ENCODE results near the gene SLC43A3. TPM values are rescaled to one million over a fixed set of nuclear protein-coding genes. Genes with fewer than 3 reads are reported as not detected.
A peak's percentile ranks its signal among the peaks of the same experiment; 100 is the strongest.

The SLC43A3 gene
- total and polyA plus RNA-seq, 8 donors: 1.2 to 81.7 (median 12.7) TPM

- Histone ChIP-seq H3K4me1 (peaks cover 31 to 53% (median 40%) of the 10 kb centered on the region in 4 donors), H3K27me3 (no peaks in the 10 kb centered on the region), H3K4me3 (no peak overlapping the region), H3K9me3 (no peaks in the 10 kb centered on the region), H3K27ac (no peak overlapping the region), H3K36me3 (peaks cover 23 to 65% (median 54%) of the 10 kb centered on the region in 4 donors)
- DNase-seq: no peak
- TF ChIP-seq, protein P1, sequence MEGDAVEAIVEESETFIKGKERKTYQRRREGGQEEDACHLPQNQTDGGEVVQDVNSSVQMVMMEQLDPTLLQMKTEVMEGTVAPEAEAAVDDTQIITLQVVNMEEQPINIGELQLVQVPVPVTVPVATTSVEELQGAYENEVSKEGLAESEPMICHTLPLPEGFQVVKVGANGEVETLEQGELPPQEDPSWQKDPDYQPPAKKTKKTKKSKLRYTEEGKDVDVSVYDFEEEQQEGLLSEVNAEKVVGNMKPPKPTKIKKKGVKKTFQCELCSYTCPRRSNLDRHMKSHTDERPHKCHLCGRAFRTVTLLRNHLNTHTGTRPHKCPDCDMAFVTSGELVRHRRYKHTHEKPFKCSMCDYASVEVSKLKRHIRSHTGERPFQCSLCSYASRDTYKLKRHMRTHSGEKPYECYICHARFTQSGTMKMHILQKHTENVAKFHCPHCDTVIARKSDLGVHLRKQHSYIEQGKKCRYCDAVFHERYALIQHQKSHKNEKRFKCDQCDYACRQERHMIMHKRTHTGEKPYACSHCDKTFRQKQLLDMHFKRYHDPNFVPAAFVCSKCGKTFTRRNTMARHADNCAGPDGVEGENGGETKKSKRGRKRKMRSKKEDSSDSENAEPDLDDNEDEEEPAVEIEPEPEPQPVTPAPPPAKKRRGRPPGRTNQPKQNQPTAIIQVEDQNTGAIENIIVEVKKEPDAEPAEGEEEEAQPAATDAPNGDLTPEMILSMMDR (IDR thresholded peaks at IDR 0.05): no peak
- intact Hi-C loops (cut with DNase I; ENCODE audit: low total_unique reads): no loop called here
Measured at GRCh38 chr11:57421805-57422204, 5.1 kb downstream of the SLC43A3 start.

- 91 to 96% (median 93%) methylated on average over 3 to 4 of the region's 4 CpGs for WGBS, 5 donors
- Histone ChIP-seq H3K9me3 (no peaks in the 10 kb centered on the region), H3K4me1 (peaks cover 24 to 52% (median 37%) of the 10 kb centered on the region in 4 donors), H3K27ac (no peak overlapping the region), H3K27me3 (no peaks in the 10 kb centered on the region), H3K36me3 (peaks cover 31 to 72% (median 62%) of the 10 kb centered on the region in 4 donors), H3K4me3 (no peak overlapping the region)
- no peak for DNase-seq
- TF ChIP-seq POLR2A (IDR thresholded peaks at IDR 0.05) (no peak), POLR2AphosphoS5 (IDR thresholded peaks at IDR 0.05) (no peak), EP300 (IDR thresholded peaks at IDR 0.05) (no peak)
- TF ChIP-seq, protein P1 (IDR thresholded peaks at IDR 0.05): no peak
- intact Hi-C loops (cut with DNase I; ENCODE audit: low total_unique reads): no loop called here
Measured at GRCh38 chr11:57421066-57421465, 5.9 kb downstream of the SLC43A3 start.

DNA sequence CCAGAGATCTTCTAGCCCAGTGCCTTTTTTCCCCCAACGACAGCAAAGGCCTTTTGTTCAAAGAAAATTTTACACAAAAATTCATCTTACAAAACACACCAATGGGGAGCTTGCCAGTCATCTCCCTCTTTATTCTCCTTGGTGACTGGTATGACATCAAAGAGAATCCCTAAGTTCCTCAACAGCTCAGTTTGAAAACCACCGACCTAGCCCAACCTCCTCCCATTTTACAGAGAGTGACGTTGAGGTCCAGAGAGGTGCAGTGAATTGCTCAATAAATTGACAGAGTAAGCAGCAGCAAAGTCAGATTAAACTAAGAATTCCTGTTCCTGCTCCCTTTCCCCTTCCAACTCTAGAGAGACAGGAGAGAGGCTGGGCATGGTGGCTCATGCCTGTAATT, 7.8 kb downstream of the SLC43A3 start:
- DNase-seq: no peak
- TF ChIP-seq POLR2AphosphoS5 (IDR thresholded peaks at IDR 0.05): no peak
- no peaks in the 10 kb centered on the region for H3K27me3 ChIP-seq
- no peaks in the 10 kb centered on the region for H3K9me3 ChIP-seq
- H3K36me3 ChIP-seq: peaks cover 44 to 92% (median 79%) of the 10 kb centered on the region in 4 donors
- H3K4me3 ChIP-seq: no peak overlapping the region
- intact Hi-C loops (cut with DNase I; ENCODE audit: low total_unique reads): no loop called here
- 81 to 94% (median 89%) methylated on average over 3 of the region's 3 CpGs for WGBS, 5 donors
- peaks cover 5 to 33% (median 18%) of the 10 kb centered on the region in 4 donors for H3K4me1 ChIP-seq
- no peak overlapping the region for H3K27ac ChIP-seq

DNA sequence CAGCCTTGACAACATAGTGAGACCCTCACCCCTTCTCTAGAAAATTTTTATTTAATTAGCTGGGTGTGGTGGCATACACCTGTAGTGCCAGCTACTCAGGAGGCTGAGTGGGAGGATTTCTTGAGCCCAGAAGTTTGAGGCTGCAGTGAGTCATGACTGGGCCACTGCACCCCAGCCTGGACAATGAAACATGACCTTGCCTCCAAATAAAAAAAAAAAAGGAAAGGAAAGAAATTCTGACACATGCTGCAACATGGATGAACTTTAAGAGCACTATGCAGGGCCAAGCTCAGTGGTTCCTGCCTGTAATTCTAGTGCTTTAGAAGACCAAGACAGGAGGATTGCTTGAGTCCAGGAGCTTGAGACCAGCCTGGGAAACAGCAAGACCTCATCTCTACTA, 8.8 kb downstream of the SLC43A3 start:
- no peaks in the 10 kb centered on the region for H3K27me3 ChIP-seq
- no peak overlapping the region for H3K27ac ChIP-seq
- DNase-seq: no peak
- H3K4me3 ChIP-seq: no peak overlapping the region
- intact Hi-C loops (cut with DNase I; ENCODE audit: low total_unique reads): no loop called here
- peaks cover 0 to 23% (median 11%) of the 10 kb centered on the region in 4 donors for H3K4me1 ChIP-seq
- peaks cover 52 to 93% (median 80%) of the 10 kb centered on the region in 4 donors for H3K36me3 ChIP-seq
- TF ChIP-seq, protein P1 (IDR thresholded peaks at IDR 0.05): no peak
- no peak for TF ChIP-seq POLR2AphosphoS5 (IDR thresholded peaks at IDR 0.05)
- no peaks in the 10 kb centered on the region for H3K9me3 ChIP-seq

GRCh38 chr11:57417056-57417455, 9.9 kb downstream of the SLC43A3 start:
- Histone ChIP-seq H3K4me1 (peaks cover 0 to 15% (median 11%) of the 10 kb centered on the region in 4 donors), H3K9me3 (no peaks in the 10 kb centered on the region), H3K27me3 (no peaks in the 10 kb centered on the region), H3K36me3 (peaks cover 52 to 92% (median 80%) of the 10 kb centered on the region in 4 donors), H3K4me3 (no peak overlapping the region), H3K27ac (peak overlapping the region in 3 of 5 donors; percentile 6 to 42 (median 9))
- no peak for DNase-seq
- TF ChIP-seq POLR2A (IDR thresholded peaks at IDR 0.05): no peak
- TF ChIP-seq, protein P1 (IDR thresholded peaks at IDR 0.05): no peak
- TF ChIP-seq POLR2AphosphoS5 (IDR thresholded peaks at IDR 0.05): no peak
- no peak for TF ChIP-seq EP300 (IDR thresholded peaks at IDR 0.05)
- intact Hi-C loops (cut with DNase I; ENCODE audit: low total_unique reads): no loop called here
- 61 to 90% (median 74%) methylated on average over 4 of the region's 4 CpGs for WGBS, 5 donors

Data from stomach (tissue), 9 donors.